HG03457 (cell line): ENCODE measurements around the gene RBM25.

Experiments
- ATAC-seq: cut with Tn5 transposase; IDR thresholded peaks from one replicate; pipeline ENCODE4 v1.9.1; 2021; ENCODE audit warnings: moderate number of reproducible peaks; ENCODE audit not compliant: unreplicated experiment

RBM25 gene

DNA sequence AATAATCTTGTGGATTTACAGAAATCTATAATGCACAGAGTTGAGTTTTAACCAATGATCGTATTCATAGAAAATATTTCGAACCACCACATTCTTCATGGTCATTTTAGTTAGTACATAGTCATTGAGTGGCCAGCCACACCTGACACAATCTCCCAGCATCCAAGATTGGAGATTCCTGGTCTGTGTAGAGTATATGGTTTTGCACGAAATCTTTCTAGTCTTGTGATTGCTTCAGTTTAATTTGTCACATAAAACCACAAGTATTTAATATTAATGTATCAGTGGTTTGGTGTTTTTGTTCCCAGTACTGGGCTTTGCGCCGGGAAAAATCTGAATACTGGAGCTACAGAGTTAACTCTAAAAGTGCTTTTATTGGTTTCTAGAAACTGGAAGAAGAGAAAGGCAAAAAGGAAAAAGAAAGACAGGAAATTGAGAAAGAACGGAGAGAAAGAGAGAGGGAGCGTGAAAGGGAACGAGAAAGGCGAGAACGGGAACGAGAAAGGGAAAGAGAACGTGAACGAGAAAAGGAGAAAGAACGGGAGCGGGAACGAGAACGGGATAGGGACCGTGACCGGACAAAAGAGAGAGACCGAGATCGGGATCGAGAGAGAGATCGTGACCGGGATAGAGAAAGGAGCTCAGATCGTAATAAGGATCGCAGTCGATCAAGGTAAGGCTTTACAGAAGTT lies 44.6 kb downstream of the RBM25 start:
- ATAC-seq: no peak

DNA sequence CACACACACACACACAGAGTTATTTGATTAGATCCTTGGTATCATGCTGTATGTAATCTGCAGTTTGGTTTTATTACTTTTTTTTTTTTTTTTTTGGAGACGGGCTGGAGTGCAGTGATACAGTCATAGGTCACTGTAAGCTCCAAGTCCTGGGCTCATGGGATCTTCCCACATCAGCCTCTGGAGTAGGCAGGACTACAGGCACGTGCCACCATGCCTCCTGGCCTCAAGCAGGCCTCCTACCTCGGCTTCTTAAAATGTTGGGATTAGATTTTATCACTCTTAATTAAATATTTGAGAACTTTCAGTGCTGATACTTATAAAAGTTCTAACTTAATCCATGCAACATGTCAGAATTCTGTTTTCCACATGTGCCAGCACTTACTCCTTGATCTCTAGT lies 46.7 kb downstream of the RBM25 start:
- ATAC-seq: no peak

DNA sequence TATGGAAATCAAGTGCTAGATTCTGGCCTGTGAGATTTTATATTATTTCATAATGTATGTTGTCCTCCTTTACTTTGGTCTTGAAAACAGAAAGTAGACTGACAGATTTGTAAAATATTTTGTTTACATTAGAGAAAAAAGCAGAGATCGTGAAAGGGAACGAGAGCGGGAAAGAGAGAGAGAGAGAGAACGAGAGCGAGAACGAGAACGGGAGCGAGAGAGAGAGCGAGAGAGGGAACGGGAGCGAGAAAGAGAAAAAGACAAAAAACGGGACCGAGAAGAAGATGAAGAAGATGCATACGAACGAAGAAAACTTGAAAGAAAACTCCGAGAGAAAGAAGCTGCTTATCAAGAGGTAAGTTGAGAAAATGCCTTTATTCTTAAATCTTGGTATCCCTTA lies 47.4 kb downstream of the RBM25 start:
- no peak for ATAC-seq

DNA sequence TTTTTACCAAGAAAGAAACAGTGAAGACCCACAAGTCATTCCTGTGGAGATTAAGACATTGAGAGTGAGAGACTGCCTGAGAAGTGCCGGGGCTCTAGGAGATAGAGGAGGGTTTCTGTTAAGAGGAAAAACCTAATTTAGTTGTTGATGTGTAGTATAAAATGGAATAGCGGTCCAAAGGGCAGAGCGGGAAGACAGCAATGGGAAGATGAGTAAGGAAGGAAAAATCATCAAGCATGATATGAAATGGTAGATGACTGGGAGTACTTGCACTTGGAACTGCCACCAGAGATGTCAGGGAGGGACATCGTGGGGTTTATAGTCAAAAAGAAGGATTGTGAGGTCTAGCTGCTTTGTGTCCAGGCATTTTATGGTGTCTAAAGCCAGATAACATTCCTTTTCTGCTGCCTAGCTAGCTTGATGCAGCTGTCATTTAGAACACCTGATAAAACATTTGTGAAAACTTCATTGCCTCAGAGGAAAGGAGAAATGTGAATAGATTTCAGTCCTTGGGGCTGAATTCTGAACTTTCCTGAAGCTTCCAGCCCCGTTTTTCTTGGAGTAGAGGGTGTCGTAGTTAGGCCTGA lies 57.8 kb downstream of the RBM25 start:
- ATAC-seq: no peak

DNA sequence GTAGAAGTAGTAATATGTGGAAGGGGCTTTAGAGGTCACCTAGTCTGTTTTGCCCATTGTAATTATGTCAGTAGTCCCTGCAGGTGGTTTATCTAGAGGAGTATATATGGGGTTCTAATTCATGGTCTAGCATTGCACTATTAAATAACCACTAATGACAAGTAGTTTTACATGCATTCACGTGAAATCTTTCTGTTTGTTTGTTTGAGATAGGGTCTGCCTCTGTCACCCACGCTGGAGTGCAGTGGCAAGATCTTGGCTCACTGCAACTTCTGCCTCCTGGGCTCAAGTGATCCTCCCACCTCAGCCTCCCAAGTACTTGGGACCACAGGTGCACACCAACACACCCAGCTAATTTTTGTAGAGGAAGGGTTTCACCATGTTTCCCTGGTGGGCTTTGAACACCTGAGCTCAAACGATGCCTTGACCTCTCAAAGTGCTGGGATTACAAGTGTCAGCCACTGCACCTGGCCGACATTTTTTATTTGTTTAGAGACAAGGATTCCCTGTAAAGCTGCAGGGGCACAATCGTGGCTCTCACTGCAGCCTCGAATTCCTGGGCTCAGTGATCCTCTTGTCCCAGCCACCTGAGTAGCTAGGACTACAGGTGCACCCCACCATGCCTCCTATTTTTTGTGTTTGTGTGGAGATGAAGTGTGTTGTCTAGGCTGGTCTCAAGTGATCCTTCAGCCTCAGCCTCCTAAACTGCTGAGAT lies 66.0 kb downstream of the RBM25 start:
- ATAC-seq: no peak

GRCh38 chr14:73125169-73125588 lies 66.8 kb downstream of the RBM25 start:
- no peak for ATAC-seq

DNA sequence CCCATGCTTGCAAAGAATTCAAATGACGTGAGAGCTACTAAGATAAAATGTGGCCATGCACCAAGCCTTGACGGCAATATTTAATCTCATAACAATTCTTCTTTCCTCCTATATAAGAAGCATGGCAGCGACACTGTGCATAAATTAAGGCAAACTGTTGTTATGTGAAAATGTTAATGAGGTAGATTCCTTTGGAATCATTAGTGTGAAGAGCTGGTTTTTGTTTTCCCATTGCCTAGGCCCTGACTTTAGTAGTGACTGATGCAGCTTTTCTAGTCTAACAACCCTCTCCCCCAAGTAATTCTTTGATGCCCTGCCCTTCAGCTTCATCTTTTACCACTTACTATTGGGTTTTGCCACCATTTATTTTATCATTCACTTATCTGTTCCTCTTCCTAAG lies 67.4 kb downstream of the RBM25 start:
- ATAC-seq: no peak

- ATAC-seq: no peak
Observed at GRCh38 chr14:73133795-73134194, 75.5 kb downstream of the RBM25 start.

- no peak for ATAC-seq
Observed at GRCh38 chr14:73136085-73136386, 77.7 kb downstream of the RBM25 start.

GRCh38 chr14:73136387-73137225 lies 78.3 kb downstream of the RBM25 start, which contains the start of gene PSEN1:
PSEN1 (plus strand) TSS chr14:73136507; CDS start chr14:73148020, 11,513 bp downstream.
- peak; percentile 80 for ATAC-seq

DNA sequence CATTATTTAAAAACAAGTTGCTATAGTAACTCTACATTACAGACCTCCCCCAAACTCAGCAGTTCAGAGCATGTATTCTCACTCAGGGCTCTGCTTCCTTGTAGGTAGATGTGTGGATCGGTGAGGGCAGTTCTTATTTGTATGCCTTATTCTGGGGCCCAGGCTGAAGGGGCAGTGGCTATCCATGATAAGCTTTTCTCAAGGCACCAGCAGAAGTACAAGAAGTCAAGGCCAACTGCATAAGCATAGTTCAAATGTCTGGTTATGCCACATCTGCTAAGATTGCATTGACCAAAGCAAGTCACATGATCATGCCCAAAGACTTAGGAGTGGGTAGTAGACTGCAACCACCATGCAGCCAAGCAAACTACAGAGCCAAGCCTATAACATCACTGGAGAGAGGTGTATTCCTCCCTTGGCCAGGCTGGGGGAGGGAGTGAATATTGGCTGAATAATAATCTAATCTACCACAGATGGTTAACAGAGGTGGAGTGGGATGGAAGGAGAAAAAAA lies 82.5 kb downstream of the RBM25 start:
- no peak for ATAC-seq

DNA sequence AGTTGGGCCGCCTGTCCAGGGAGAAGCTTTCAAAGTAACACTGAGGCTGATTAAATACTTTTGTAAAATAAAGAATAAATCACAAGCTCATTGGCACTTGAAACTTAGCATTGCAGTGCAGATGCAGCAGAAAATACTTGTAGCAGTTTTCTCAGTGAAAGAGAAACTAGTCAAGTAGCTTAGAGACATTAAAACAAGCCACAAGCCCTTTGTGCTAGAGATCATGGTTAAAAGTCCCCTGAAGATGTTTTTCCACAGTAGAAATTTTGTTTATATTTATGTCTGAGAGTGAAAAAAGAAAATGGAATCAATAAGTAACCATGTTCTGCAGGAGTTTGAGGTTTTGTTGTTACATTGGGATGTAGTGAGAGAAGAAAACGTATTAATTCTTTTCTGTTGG lies 83.9 kb downstream of the RBM25 start:
- no peak for ATAC-seq

- no peak for ATAC-seq
Observed at GRCh38 chr14:73143003-73143402, 84.7 kb downstream of the RBM25 start.

DNA sequence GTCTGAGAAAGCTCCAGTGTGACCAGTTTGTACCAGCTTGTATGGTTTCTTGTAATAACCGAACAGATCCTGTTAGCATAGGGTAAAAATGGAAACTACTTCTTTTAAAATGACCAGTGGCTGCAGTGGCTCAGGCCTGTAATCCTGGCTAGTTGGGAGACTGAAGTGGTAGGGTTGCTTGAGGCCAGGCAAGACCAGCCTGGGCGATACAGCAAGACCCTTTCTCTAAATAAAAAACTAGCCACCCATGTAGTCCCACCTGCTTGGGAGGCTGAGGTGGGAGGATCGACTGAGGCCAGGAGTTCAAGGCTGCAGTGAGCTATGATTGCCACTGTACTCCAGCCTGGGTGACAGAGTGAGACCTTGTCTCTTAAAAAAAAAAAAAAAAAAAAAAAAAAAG lies 85.3 kb downstream of the RBM25 start:
- ATAC-seq: no peak

- no peak for ATAC-seq
Observed at GRCh38 chr14:73145371-73145770, 87.0 kb downstream of the RBM25 start.

GRCh38 chr14:73146111-73146510 lies 87.8 kb downstream of the RBM25 start:
- ATAC-seq: no peak

DNA sequence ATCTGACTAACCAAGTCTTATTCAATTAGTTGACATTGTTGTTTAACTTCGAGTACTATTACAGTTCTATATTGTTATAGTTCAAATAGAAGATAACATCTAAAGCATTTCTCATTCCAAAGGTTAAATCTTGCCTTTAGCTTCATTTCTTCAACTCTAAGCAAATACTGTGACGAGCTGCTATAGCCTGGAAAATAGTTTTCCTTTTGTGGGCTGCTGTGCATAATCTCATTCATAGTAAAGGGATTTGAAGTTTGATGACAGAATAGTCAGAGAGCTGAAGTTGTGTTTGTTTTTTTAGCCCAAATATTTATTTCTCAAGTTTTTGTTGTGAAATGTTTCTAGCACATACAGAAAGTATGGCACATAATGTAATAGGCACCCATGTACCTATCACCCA lies 91.4 kb downstream of the RBM25 start:
- ATAC-seq: no peak

GRCh38 chr14:73153272-73153671 lies 94.9 kb downstream of the RBM25 start:
- ATAC-seq: no peak

DNA sequence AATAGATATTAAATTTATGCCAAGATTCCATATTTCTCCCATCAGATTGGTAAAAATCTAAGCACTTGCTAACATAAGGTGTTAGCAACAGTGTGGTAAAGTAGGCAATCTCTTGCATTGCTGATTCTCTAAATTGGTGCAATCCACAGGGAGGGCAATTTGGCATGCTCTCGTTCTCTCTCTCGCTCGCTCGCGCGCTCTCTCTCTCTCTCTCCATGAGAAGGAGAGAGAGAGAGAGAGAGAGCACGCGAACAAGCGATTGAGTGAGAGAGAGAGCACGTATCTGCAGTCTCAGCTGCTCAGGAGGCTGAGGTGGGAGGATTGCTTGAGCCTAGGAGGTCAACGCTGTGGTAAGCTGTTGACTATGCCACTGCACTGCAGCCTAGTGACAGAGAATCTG lies 103.9 kb downstream of the RBM25 start:
- no peak for ATAC-seq

- no peak for ATAC-seq
Observed at GRCh38 chr14:73166399-73166798, 108.1 kb downstream of the RBM25 start.

DNA sequence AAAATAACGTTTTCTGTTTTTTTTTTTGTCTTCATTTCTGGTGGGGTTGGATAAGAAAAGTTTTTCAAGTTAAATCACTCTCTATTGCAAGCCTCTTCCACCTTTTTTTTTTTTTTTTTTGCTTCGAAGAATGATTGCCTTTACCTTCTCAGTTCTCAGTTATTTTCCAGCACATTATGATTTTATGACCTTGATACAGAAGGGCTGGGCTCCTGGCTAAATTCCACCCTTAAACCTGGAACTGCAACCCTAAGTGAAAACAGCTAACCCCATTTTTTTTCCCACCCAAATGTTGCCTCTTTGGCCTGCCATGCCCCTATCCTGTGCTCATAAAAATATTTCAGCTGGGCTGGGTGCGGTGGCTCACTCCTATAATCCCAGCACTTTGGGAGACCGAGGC lies 109.4 kb downstream of the RBM25 start:
- ATAC-seq: no peak
